Fibroblast of pulmonary artery (primary cell): Measurements from ENCODE around the gene CACNA1C.

Experiments used
- DNase-seq: peaks from one replicate; pipeline ENCODE4 v3.0.0-alpha.2; 2010; ENCODE audit warnings: low read depth
- H3K4me3 ChIP-seq: replicated peaks from 2 replicates; pipeline ENCODE4 v1.5.1; 2011; ENCODE audit warnings: low read depth, mild to moderate bottlenecking, control low read depth, low read length, moderate library complexity
- CTCF ChIP-seq: IDR thresholded peaks from 2 replicates; pipeline ENCODE4 v1.5.1; 2011; ENCODE audit warnings: mild to moderate bottlenecking, control low read depth, low read length, inconsistent platforms; ENCODE audit errors: missing control alignments

CACNA1C gene

GRCh38 chr12:2535583-2536204, 482.9 kb downstream of the CACNA1C start:
- H3K4me3 ChIP-seq, result no peak overlapping the region
- no peak for DNase-seq
- no peak for TF ChIP-seq CTCF

- H3K4me3 ChIP-seq, result no peak overlapping the region
- no peak for TF ChIP-seq CTCF
- no peak for DNase-seq
Observed at GRCh38 chr12:2536724-2537123, 483.9 kb downstream of the CACNA1C start.

GRCh38 chr12:2537868-2538541, 485.2 kb downstream of the CACNA1C start:
- no peak for DNase-seq
- no peak for TF ChIP-seq CTCF
- H3K4me3 ChIP-seq, result no peak overlapping the region

GRCh38 chr12:2539938-2540337, 487.2 kb downstream of the CACNA1C start:
- no peak for TF ChIP-seq CTCF
- no peak overlapping the region for H3K4me3 ChIP-seq
- DNase-seq, result no peak

- no peak for DNase-seq
- no peak overlapping the region for H3K4me3 ChIP-seq
- TF ChIP-seq CTCF, result no peak
Observed at GRCh38 chr12:2540535-2540941, 487.8 kb downstream of the CACNA1C start.

GRCh38 chr12:2541631-2542204, 488.9 kb downstream of the CACNA1C start:
- DNase-seq, result no peak
- TF ChIP-seq CTCF, result no peak
- H3K4me3 ChIP-seq, result no peak overlapping the region
